Astrocyte of the cerebellum (primary cell): ENCODE results near the gene ARHGAP22.

Experiments used
- DNase-seq: peaks from one replicate; pipeline ENCODE4 v3.0.0-alpha.2; 2011; ENCODE audit warnings: low read depth
- H3K4me3 ChIP-seq: 2 replicates; pipeline ENCODE4 v1.5.1; 2011; ENCODE audit warnings: mild to moderate bottlenecking, low read depth, low read length, moderate library complexity
- in situ Hi-C: cut with HindIII; loops from 2 replicates; pipeline ENCODE4 v1.10.0; 2017; ENCODE audit warnings: low sequenced_read_pairs
- TF ChIP-seq, protein P1 (sequence below): IDR thresholded peaks from 2 replicates; pipeline ENCODE4 v1.5.1; 2012; ENCODE audit warnings: low read length, low read depth, moderate library complexity, mild to moderate bottlenecking; ENCODE audit errors: missing control alignments

ARHGAP22 gene

DNA sequence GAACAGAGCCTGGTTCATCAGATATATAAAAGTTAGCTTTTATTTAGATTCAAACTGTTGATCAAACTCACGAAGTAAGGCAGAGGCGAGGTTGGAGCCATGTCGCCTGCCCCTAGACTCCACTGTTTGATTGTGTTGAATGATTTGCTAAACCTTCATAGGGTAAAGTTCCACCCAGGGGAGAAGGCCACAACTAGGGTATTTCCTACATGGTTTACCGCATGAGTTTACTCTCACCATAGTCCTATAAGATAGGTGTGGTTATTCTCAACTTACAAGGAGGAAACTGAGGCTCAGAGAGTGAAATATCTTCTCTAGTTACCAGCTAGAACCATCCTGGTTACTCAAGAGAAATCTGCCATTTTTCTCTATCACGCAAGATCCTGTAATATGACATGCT lies 31.8 kb downstream of the ARHGAP22 start:
- in situ Hi-C loops = loop anchor here (5.0 kb wide), 1 partner anchor 59 kb away; no protein-coding TSS in a partner anchor
- TF ChIP-seq, protein P1, sequence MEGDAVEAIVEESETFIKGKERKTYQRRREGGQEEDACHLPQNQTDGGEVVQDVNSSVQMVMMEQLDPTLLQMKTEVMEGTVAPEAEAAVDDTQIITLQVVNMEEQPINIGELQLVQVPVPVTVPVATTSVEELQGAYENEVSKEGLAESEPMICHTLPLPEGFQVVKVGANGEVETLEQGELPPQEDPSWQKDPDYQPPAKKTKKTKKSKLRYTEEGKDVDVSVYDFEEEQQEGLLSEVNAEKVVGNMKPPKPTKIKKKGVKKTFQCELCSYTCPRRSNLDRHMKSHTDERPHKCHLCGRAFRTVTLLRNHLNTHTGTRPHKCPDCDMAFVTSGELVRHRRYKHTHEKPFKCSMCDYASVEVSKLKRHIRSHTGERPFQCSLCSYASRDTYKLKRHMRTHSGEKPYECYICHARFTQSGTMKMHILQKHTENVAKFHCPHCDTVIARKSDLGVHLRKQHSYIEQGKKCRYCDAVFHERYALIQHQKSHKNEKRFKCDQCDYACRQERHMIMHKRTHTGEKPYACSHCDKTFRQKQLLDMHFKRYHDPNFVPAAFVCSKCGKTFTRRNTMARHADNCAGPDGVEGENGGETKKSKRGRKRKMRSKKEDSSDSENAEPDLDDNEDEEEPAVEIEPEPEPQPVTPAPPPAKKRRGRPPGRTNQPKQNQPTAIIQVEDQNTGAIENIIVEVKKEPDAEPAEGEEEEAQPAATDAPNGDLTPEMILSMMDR = no peak
- DNase-seq = no peak

DNA sequence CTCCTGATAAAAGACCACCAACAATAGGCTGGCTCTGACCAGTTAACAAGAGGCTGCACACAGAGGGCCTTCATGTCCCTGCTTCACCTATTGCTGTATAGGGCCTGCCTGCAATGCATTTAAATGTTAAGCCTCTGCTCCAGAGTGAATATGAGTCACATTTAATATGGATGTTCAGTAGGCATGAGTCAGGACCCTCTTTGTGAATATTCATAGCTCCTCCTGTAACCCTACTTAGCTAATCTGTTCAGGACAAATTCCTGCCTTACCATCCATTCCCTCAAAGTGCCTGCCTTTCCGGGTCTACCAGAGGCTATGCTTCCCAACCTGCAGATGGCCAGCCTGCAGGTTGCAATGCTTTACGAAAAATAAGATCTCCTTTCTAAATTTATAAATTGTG lies 32.5 kb downstream of the ARHGAP22 start:
- no peak for DNase-seq
- no peak overlapping the region for H3K4me3 ChIP-seq
- TF ChIP-seq, protein P1 = no peak
- in situ Hi-C loops = loop anchor here (5.0 kb wide), 1 partner anchor 60 kb away; no protein-coding TSS in a partner anchor

More for the DNA sequence above, 31.8 kb downstream of the ARHGAP22 start:
- no peak overlapping the region for H3K4me3 ChIP-seq

DNA sequence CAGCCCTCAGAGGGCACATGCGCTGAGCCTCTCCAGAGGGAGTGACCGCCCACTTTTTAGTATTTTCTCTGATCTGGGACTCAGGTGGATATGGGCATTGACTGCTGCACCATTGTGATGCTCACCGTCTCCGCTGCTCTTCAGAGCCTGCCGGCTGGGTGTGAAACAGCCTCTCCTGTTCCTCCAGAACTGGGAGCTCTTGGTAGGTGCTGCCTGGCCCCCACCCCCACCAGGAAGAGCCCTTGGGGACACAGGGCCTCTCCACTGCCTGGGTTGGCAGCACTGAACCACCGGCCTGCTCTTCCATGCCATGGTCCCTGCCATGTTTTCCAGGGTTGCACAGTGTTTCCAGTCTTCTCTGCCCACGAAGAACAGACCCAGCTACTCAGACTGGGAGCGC lies 36.3 kb downstream of the ARHGAP22 start:
- DNase-seq = no peak
- TF ChIP-seq, protein P1 = no peak
- in situ Hi-C loops = no loop called here

DNA sequence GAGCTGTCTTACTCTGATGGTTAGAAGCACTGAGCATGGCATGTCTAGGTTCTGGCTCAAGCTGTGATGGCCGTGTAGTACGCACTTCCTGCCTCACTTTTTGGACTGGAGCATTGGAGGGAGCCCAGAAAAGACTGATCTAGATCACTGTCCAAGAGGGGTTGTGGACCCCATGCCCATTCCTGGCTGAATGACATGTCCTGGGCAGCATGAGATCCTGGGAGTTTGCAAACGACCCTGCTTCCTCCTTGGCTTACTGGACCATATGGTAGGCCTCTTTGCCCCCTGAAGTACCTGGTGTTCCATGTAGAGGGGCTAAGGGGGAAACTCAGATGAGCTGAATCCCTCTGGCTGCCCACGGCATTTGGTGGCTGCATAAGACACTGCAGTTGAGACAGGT lies 36.7 kb downstream of the ARHGAP22 start:
- no peak overlapping the region for H3K4me3 ChIP-seq
- TF ChIP-seq, protein P1 = no peak
- in situ Hi-C loops = no loop called here
- no peak for DNase-seq

More for the DNA sequence above, 36.3 kb downstream of the ARHGAP22 start:
- no peak overlapping the region for H3K4me3 ChIP-seq

DNA sequence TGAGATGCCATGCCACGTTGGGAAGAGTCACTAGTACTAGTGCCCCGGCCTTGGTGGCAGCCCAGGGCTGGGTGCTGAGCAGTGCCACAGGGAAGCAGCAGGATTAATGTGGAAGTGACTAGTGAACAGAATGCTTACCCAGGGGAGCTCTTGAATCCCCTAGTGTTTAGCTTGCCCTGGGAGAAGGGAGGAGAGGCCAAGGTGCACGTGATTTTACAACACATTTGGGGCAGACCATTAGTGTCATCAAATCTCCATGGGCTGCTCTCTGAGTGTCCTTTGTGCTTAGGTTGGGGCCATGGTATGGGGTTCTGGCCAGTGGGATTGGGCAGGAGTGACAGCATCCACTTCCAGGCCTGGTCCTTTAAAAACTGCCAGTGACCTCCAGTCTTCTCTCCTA lies 37.5 kb downstream of the ARHGAP22 start:
- DNase-seq = no peak
- in situ Hi-C loops = no loop called here
- H3K4me3 ChIP-seq = no peak overlapping the region
- TF ChIP-seq, protein P1 = no peak

DNA sequence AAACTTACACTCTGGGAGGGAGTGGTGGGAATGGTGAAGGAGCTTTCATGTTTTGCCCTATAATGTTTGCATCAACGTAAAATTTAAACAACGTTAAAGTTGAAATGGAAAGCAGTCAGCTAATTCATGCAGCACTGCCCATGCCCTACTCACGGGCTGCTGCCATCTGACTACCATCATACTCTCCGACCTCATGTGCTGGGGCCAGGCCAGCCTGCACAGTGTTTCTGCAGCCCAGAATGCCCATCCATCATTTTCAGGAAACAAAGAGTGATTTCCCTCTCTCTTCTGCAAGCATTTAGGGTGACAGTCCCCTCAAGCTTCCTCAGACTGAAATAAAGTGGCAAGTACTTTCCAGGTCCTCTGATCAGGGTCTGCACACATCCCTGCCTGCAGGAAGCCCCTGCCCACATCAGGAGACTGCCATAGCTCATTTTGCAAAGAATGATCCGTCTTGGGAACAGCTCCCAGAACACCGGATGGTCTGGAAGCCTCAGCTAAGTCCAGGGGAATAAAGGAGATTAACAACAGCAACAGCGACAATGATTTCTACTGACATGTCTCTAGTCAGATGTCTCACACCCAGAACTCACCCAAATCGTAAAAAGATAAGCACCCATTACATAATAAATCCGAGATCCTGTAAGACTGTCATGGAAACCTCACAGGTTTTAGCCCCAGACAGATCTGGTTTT lies 40.3 kb downstream of the ARHGAP22 start:
- TF ChIP-seq, protein P1 = no peak
- H3K4me3 ChIP-seq = no peak overlapping the region
- in situ Hi-C loops = no loop called here
- no peak for DNase-seq
